Head of caudate nucleus (tissue), 42 donors: Measurements from ENCODE around the gene GPD2.

Experiments used
- DNase-seq, 42 donors: peaks; one replicate each; pipeline versions ENCODE4 v3.0.0 to v3.0.0-alpha.2; 2020 to 2021; ENCODE audit warnings: mixed read lengths in 7 of 42
- intact Hi-C: fragments of 100-400 bp; cut with DNase I; formaldehyde crosslinking; loops from one replicate; pipeline ENCODE4 v1.15.0; 2022

GPD2 gene

GRCh38 chr2:156563994-156564753 lies 128.0 kb downstream of the GPD2 start:
- no peak for DNase-seq
- intact Hi-C loops = no loop called here

DNA sequence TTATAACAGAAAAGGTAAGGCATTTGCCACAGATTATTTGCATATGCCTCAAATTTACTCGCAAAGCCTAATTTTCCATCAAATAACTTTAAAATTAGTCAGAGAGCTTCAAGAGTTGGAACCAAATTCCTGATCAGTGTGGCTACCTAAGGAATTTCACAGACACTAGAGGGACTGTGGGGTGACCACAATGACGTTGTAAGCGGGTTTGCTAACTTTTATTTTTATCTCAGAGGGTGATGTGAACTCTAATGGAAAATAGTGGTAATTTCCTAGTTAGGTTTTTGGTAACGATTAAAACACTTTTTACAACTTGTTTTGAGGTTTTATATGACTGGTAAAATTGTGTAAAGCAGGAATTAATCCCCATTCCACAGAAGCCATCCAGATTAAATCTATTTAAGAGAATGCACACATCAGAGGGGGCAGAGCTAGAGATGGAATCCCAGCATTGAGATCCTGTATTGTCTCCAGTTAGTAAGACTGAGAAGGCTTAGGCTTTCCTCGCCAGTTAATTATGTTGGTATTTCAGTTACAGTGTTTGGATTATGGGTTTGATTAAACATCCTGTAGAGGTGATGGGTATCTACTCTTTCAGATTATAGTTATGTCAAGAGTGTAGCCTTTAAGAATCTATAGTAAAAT lies 129.0 kb downstream of the GPD2 start:
- no peak for DNase-seq
- intact Hi-C loops = no loop called here

- intact Hi-C loops = no loop called here
- DNase-seq = no peak
These were observed 137.5 kb downstream of the GPD2 start for GRCh38 chr2:156573710-156574109.

- intact Hi-C loops = no loop called here
- no peak for DNase-seq
These were observed 137.9 kb downstream of the GPD2 start for GRCh38 chr2:156574112-156574511.

DNA sequence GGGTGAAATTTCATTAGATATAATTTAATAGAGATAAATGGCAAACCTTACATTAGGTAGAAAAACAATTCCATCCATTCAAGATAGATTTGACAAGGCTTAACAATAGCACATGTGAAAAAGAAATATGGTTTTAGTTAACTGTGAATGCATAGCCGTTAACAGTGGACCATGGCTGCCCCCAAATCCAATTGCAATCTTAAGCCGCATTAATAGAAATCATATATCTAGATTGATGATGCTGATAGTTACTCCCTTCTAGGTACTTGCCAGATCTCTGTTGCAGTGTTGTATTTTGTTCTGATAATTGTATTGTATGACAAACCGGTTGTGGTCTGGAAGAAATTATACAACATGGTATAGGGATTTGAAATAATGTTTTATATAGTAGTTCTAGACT lies 139.8 kb downstream of the GPD2 start:
- no peak for DNase-seq
- intact Hi-C loops = no loop called here

DNA sequence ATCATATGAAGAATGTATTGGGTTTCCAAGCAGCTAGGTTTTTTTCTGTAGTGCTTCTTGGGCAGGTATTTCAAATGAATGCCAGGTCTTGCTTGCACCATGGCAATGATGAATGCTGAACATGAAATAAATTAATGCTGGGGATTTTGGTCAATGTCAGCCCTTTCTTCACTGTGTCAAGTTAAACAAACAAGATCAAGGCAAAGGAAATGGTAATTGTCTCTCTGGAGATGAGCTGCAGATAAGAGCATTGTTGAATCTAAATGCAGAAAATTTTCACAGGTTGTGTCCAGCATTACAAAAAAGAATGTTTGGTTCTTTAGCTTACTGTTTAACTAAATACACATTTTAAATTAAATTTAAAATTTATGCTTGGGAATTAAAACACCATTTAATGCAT lies 144.3 kb downstream of the GPD2 start:
- intact Hi-C loops = no loop called here
- no peak for DNase-seq

GRCh38 chr2:156581280-156581679 lies 145.1 kb downstream of the GPD2 start:
- DNase-seq = no peak
- intact Hi-C loops = no loop called here

GRCh38 chr2:156585457-156585856 lies 149.3 kb downstream of the GPD2 start:
- DNase-seq = no peak
- intact Hi-C loops = loop anchor here (5.0 kb wide), 1 partner anchor 253 kb away; the partner anchor contains the start of gene NR4A2

GRCh38 chr2:156586621-156587020 lies 150.4 kb downstream of the GPD2 start:
- no peak for DNase-seq
- intact Hi-C loops = loop anchor here (5.0 kb wide), 1 partner anchor 254 kb away; the partner anchor contains the start of gene NR4A2

DNA sequence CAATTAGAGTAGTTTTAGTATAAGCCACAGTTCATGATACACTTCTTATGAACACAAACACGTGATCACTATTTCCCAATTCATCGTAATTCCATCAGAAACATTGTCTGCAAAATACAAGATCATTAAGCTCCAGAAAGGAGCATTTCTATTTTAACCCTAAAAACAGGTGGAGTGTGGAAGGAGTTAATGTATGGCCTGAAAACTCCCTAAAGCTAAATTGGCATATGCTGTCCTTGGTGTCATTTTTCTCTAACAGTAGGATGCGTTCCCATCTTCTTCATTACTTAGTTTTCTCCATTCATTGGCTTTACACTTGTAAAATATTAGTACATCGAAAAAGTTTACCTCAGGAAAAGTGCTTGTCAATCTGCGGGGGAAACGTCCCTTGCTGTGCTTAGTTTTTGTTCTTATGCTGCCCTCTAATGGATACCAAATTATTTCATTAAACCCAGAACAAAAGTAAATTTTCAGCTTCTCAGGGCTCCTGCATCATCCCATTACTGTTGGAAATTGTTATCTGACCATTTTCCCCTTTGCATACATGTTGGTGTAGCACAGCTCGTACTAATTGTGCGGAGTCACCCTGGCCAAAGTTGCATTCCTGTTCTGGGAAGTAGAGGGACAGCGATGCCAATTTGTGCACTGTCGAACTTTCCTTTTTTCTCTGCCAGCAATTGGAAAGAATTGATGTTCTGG lies 153.4 kb downstream of the GPD2 start:
- intact Hi-C loops = loop anchor here (5.0 kb wide), 1 partner anchor 257 kb away; the partner anchor contains the start of gene NR4A2
- peak in 23 of 42 donors; percentile 5 to 67 (median 21) for DNase-seq

GRCh38 chr2:156590085-156590739 lies 154.0 kb downstream of the GPD2 start:
- intact Hi-C loops = no loop called here
- no peak for DNase-seq

GRCh38 chr2:156592809-156593593 lies 156.8 kb downstream of the GPD2 start:
- intact Hi-C loops = no loop called here
- DNase-seq = no peak

DNA sequence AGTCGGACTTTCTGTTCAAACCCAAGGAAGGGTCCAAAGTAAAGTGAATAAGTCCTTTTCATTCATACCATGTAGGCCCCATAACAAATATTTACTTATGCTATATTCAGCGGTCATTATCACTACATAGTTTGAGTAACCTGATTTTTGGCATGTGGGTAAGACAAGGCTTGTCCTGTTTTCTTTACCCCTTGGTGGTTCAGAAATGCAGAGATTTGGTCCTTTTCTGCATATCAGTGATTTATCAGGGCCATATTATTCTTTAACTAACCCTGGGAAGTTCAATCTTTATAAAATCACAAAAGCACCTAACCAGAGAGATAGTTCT lies 157.4 kb downstream of the GPD2 start:
- intact Hi-C loops = no loop called here
- no peak for DNase-seq

GRCh38 chr2:156598563-156598962 lies 162.4 kb downstream of the GPD2 start:
- no peak for DNase-seq
- intact Hi-C loops = no loop called here

DNA sequence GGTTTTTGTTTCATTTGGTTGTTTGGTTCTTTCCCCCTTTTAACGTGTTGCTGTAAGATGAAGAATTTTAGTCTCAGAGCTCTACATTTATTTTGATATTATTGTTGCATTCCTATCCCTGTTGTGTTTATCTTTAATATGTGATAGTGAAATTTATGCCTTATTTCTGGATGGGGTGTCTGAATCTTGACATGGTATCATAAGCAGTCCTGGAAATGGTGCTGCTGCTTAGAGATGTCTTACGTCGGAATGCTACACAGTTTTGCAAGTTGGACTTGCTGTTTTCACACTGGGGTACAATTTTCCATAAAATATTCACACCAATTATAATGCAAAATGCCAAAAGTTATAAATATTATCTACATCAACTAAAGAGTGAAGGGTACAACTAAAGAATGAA lies 164.0 kb downstream of the GPD2 start:
- no peak for DNase-seq
- intact Hi-C loops = no loop called here

DNA sequence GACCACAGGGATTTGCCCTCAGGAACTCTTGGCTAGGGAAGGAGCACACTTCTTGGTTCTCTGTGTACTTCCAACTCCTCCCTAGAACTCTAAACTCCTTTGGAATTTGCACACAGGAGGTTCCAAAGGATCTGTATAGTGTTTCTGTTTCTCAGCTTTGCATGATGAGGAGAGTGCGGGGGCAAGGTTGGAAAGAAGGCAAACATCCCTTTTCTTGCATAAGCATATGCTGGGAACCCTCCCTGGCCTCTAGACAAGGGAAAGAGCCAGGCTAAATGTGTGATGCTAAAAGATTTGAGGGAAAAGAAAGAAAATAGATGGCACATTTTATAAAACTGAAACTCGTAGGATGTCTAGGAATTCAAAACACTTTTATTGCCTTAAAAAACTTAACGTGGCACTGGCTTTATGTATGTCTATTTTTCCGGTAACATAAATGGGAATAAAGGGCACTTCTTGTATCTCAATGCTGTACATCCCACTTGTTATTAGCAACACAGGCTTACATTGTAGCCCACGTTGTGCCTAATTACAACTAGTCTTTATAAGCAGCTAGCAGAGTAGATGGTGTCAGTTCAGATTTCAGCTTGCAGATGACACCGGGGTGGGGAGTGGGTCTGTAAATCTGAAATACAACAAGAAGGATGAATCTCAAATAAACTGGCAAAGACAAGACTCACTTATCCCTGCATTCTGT lies 165.8 kb downstream of the GPD2 start:
- DNase-seq = no peak
- intact Hi-C loops = no loop called here

GRCh38 chr2:156602552-156602933 lies 166.4 kb downstream of the GPD2 start:
- intact Hi-C loops = no loop called here

GRCh38 chr2:156615836-156616322 lies 179.7 kb downstream of the GPD2 start:
- intact Hi-C loops = no loop called here
- DNase-seq = no peak

More at GRCh38 chr2:156602552-156602933, 166.4 kb downstream of the GPD2 start:
- no peak for DNase-seq
